Hepatocyte (in vitro differentiated cells): ENCODE data around the gene GNAZ.

Experiments used
- CTCF ChIP-seq: fragments of 200-600 bp; sonication (generic); IDR thresholded peaks from 2 replicates; pipeline ENCODE4 v1.5.1; 2016; ENCODE audit warnings: antibody characterized with exemption, mild to moderate bottlenecking; ENCODE audit not compliant: poor library complexity
- EZH2phosphoT487 ChIP-seq: fragments of 200-600 bp; sonication (generic); IDR thresholded peaks from one replicate; pipeline ENCODE4 v1.6.1; 2018; ENCODE audit warnings: antibody characterized with exemption, mild to moderate bottlenecking, low read depth, moderate library complexity; ENCODE audit not compliant: unreplicated experiment, severe bottlenecking

DNA sequence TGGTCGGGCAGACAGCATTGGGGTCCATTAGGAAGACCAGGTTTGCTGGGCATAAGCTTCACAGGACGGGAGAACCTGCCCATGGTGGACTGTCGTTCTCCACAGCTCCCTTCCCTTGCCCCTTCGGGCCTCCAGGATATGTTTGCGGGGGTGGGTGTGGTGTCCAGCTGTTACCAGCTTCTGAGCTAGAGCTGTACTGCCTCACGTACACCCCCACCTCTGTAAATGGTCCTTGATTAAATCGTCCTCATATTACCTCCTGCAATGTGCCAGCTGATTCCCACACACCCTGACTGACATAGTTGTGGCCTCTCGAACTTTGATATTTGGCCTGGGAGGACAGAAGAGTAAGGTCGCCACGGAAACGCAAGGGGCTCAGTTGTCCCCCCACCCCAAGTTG lies 93.8 kb downstream of the GNAZ start:
- TF ChIP-seq EZH2phosphoT487 (no peak), CTCF (no peak)
